T-helper 17 cell (primary cell): ENCODE data around the gene ANKRD27. TPM values are rescaled to one million over a fixed set of nuclear protein-coding genes. Genes with fewer than 3 reads are reported as not detected.

ENCODE experiments used
- ATAC-seq: fragments of 150-1000 bp; cut with Tn5 transposase; 2 replicates; pipeline ENCODE4 v1.10.0; 2021; ENCODE audit warnings: mild to moderate bottlenecking, moderate library complexity
- DNase-seq, 3 donors: peaks; one replicate each; pipeline versions ENCODE4 v3.0.0 to v3.0.0-alpha.2; 2020 to 2021
- H3K9me3 ChIP-seq: one replicate; pipeline ENCODE4 v1.7.0; 2013; ENCODE audit warnings: low read length, mild to moderate bottlenecking; ENCODE audit not compliant: control insufficient read depth, poor library complexity, severe bottlenecking
- H3K27ac Mint-ChIP-seq: one replicate; pipeline ENCODE4 v1.8.0; 2022; ENCODE audit warnings: mild to moderate bottlenecking, moderate library complexity, mixed read lengths
- H3K27me3 Mint-ChIP-seq: one replicate; pipeline ENCODE4 v1.8.0; 2022; ENCODE audit warnings: mixed read lengths
- H3K36me3 Mint-ChIP-seq: one replicate; pipeline ENCODE4 v1.8.0; 2022; ENCODE audit warnings: low read depth, mixed read lengths
- H3K4me1 Mint-ChIP-seq: one replicate; pipeline ENCODE4 v1.8.0; 2022; ENCODE audit warnings: mild to moderate bottlenecking, mixed read lengths
- H3K4me3 Mint-ChIP-seq: one replicate; pipeline ENCODE4 v1.8.0; 2022; ENCODE audit warnings: mild to moderate bottlenecking, moderate library complexity, mixed read lengths
- total RNA-seq, 4 donors: library from RNA in 2 of 4; stranded (reverse) in 2 of 4; gene quantifications; one replicate each; pipeline ENCODE4 v1.2.3 and lab custom pipeline; 2022 to 2026

The ANKRD27 gene
- total RNA-seq, 2 donors from 2014 or later: 33.9 to 35.8 TPM

DNA sequence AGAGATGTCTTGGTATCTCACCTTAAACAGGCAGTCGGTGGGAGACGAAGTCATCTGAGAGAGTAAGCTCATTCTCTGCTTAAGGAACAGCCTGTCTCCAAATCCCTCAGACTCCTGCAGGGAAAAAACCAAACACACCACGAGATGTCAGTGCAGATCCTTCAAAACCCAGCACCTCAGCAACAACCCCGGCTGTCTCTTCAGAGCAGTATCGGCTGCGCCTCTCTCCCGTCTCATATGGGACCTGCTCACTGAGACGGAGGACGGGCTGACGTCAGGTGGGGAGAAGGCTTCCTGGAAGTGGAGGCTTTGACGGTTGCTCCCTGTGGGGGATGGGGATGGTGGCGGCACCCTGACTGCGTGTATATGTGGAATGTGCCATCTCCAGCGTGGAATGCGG is 43.6 kb downstream of the ANKRD27 start:
- DNase-seq (no peak), ATAC-seq (no peak)
- no peak overlapping the region for H3K27ac Mint-ChIP-seq
- no peaks in the 10 kb centered on the region for H3K27me3 Mint-ChIP-seq
- H3K36me3 Mint-ChIP-seq: no peaks in the 10 kb centered on the region
- no peaks in the 10 kb centered on the region for H3K4me1 Mint-ChIP-seq
- H3K9me3 ChIP-seq: no peaks in the 10 kb centered on the region
- H3K4me3 Mint-ChIP-seq: no peak overlapping the region

DNA sequence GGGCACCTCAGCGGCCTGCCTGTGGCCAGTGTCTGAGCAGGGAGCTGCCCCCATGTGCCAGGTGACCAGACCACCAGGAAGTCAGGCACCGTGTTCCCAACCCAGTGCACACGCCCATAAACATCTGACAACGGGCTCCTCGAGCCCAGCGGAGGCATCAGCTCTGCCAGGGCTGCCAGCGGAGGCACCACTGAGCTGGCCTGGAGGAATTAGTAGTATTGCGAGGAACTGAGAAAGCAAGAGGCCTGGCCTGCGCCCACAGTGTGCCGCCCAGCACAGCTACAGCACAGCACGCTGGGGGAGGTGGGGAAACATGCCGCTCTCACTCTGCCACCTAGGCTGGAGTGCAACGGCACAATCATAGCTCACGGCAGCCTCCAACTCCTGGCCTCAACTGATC is 44.6 kb downstream of the ANKRD27 start:
- H3K4me3 Mint-ChIP-seq: no peak overlapping the region
- no peaks in the 10 kb centered on the region for H3K4me1 Mint-ChIP-seq
- no peaks in the 10 kb centered on the region for H3K27me3 Mint-ChIP-seq
- no peak for ATAC-seq
- H3K27ac Mint-ChIP-seq: no peak overlapping the region
- H3K36me3 Mint-ChIP-seq: no peaks in the 10 kb centered on the region
- H3K9me3 ChIP-seq: no peaks in the 10 kb centered on the region
- DNase-seq: no peak

DNA sequence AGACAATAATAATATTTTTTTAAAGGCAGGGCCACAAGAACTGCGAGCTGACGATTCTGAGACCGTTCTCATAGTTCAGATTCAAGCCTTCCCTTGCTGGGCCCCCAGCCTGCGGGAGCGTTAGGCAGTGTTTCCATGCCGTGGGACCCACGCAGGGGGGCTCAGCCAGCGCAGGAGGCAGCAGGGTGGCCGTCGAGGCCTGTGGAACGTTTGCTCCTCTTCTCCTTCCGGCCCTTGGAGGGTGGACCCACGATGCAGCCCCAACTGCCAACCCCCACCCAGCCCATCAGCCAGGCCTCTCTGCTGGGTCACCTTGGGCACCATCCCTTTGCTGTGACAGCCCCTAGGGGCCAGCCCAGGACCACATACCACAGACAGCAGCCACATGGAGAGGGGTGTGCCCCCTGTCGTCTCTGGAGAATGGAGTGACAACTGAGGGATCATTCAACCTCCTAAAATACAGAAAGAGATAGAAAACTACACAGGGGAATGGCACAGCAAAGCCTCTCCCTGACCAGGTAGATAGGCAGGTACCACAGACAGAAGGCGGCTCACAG is 47.2 kb downstream of the ANKRD27 start:
- Mint-ChIP-seq H3K36me3 (no peaks in the 10 kb centered on the region), H3K27ac (peak overlapping the region; percentile 14)

DNA sequence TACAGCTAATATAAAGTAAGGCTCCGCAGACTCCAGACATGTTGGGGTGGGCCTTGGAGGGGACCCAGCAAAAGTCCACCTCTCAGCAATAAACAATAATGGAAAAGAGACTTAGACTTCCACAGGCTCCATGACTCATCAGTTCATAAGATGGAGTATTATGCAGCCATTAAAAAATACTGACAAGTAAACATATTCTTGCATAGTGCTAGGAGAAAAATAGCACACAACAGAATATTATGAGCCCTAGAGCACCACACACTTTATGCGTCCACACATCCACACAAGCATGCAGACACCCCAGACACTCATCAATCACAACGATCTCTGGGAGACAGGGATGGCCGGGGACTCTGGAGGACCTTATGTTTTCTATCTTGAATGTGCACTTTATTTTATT is 48.0 kb downstream of the ANKRD27 start:
- Mint-ChIP-seq H3K27me3 (no peaks in the 10 kb centered on the region), H3K4me3 (no peak overlapping the region), H3K4me1 (no peaks in the 10 kb centered on the region), H3K36me3 (no peaks in the 10 kb centered on the region), H3K27ac (no peak overlapping the region)
- H3K9me3 ChIP-seq: no peaks in the 10 kb centered on the region
- no peak for DNase-seq
- ATAC-seq: no peak

More for the DNA sequence above, 47.2 kb downstream of the ANKRD27 start:
- Mint-ChIP-seq H3K4me3 (no peak overlapping the region), H3K4me1 (no peaks in the 10 kb centered on the region), H3K27me3 (no peaks in the 10 kb centered on the region)
- ATAC-seq (no peak), DNase-seq (no peak)
- no peaks in the 10 kb centered on the region for H3K9me3 ChIP-seq

GRCh38 chr19:32624410-32624809 is 50.6 kb downstream of the ANKRD27 start:
- ATAC-seq (no peak), DNase-seq (no peak)
- Mint-ChIP-seq H3K4me1 (peaks cover 3% of the 10 kb centered on the region), H3K27me3 (no peaks in the 10 kb centered on the region), H3K36me3 (peaks cover 5% of the 10 kb centered on the region), H3K27ac (no peak overlapping the region), H3K4me3 (no peak overlapping the region)
- H3K9me3 ChIP-seq: no peaks in the 10 kb centered on the region

DNA sequence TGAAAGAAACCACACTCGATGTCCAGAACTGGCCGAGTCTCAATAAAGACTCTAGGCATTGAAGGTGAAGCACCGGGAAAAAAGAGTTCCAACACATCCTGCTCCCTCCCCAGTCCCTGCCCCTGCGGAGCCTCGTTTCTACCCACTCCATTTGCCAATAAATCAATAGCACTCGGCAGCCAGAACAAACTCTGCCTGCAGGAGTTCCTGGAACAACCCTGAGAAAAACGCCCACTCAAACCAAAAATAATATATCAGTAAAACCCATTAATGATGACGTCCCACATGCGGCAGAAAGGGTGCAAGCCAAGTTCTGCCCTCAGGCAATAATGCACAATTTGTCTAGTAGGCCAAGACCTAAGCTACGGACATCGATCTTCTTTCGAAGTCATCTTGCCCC is 53.0 kb downstream of the ANKRD27 start:
- no peak overlapping the region for H3K4me3 Mint-ChIP-seq
- peaks cover 3% of the 10 kb centered on the region for H3K4me1 Mint-ChIP-seq
- no peak for ATAC-seq
- no peaks in the 10 kb centered on the region for H3K27me3 Mint-ChIP-seq
- peak overlapping the region; percentile 61 for H3K27ac Mint-ChIP-seq
- peaks cover 5% of the 10 kb centered on the region for H3K36me3 Mint-ChIP-seq
- H3K9me3 ChIP-seq: no peaks in the 10 kb centered on the region
- no peak for DNase-seq

DNA sequence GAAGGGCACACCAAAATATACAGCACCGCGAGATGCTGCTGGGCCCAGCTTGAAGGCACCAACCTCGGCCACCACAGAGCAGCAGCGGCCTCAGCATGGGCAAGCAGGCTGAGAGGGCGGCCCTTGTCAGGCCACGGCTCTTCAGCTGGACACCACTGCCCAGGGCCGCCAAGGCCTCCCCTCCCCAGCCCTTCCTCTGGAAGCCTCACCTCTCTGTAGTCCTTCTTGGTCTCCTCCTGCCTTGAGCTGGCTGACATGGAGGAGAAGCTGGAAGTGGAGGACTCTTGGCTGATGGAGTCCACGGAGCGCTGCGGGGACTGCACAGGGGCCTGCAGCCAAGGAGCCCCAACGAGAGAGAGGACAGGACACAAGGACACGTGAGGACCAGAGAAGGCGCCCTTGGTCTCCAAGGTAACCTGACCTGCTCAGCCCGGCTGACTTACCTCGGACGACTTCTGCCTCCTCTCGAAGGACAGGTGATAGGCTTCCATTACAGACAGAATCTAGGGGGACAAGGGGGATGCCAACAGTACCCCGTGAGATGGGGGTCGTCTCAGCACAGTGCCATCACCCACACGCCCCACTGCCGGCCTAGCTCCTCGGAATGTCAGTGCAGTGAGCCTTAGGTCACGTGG is 55.8 kb downstream of the ANKRD27 start:
- Mint-ChIP-seq H3K36me3 (peaks cover 5% of the 10 kb centered on the region), H3K27me3 (no peaks in the 10 kb centered on the region), H3K4me1 (peaks cover 3% of the 10 kb centered on the region), H3K4me3 (no peak overlapping the region), H3K27ac (no peak overlapping the region)
- no peaks in the 10 kb centered on the region for H3K9me3 ChIP-seq
- no peak for ATAC-seq
- DNase-seq: no peak

DNA sequence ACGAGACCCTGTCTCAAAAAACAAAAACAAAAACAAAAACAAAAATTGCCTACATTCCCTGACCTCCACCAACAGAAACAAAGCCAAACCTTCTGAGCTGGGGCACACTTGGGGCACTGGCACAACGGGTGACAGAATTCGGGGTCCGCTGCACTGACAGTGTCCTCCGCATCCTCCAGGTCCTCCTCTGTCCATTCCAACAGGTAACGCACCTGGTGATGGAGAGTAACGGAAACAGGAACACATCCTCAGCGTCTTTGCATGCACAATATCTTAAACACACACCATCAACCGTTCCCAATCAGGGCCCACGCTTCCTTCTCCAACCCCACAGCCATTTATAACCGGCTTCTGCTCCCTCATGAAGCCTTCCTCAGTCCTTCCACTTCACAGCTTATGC is 59.4 kb downstream of the ANKRD27 start:
- no peak for DNase-seq
- Mint-ChIP-seq H3K4me1 (peaks cover 4% of the 10 kb centered on the region), H3K4me3 (no peak overlapping the region), H3K27me3 (no peaks in the 10 kb centered on the region), H3K36me3 (peaks cover 6% of the 10 kb centered on the region), H3K27ac (no peak overlapping the region)
- no peaks in the 10 kb centered on the region for H3K9me3 ChIP-seq
- no peak for ATAC-seq

GRCh38 chr19:32614916-32615315 is 60.1 kb downstream of the ANKRD27 start:
- no peaks in the 10 kb centered on the region for H3K9me3 ChIP-seq
- no peak for ATAC-seq
- H3K27ac Mint-ChIP-seq: no peak overlapping the region
- no peaks in the 10 kb centered on the region for H3K27me3 Mint-ChIP-seq
- no peak overlapping the region for H3K4me3 Mint-ChIP-seq
- no peak for DNase-seq
- H3K4me1 Mint-ChIP-seq: peaks cover 4% of the 10 kb centered on the region
- peaks cover 6% of the 10 kb centered on the region for H3K36me3 Mint-ChIP-seq

- no peak overlapping the region for H3K4me3 Mint-ChIP-seq
- no peaks in the 10 kb centered on the region for H3K9me3 ChIP-seq
- ATAC-seq (no peak), DNase-seq (no peak)
- H3K36me3 Mint-ChIP-seq: peaks cover 6% of the 10 kb centered on the region
- H3K27ac Mint-ChIP-seq: no peak overlapping the region
- H3K4me1 Mint-ChIP-seq: peaks cover 4% of the 10 kb centered on the region
- no peaks in the 10 kb centered on the region for H3K27me3 Mint-ChIP-seq
These were observed 62.0 kb downstream of the ANKRD27 start for GRCh38 chr19:32613008-32613407.

DNA sequence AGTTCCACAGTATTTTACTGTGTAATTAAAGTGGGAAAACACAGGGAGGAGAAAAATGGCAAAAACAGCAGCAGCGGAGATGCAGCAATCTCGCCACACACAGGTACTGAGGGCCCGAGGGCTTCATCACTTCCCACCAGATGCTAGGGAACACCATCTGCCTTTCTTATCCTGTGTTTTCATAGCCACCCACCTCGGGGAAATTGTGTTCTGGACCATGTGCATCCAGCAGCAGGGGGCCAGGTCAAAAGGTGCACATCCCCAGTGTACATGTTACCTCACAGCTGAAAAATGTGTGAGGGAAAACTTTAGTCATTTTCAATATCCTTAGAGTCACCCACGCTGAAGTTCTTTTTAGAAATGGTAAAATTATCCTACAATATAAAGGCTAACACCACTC is 63.8 kb downstream of the ANKRD27 start:
- H3K9me3 ChIP-seq: no peaks in the 10 kb centered on the region
- H3K27ac Mint-ChIP-seq: no peak overlapping the region
- H3K4me3 Mint-ChIP-seq: no peak overlapping the region
- peaks cover 6% of the 10 kb centered on the region for H3K36me3 Mint-ChIP-seq
- no peak for ATAC-seq
- no peak for DNase-seq
- peaks cover 4% of the 10 kb centered on the region for H3K4me1 Mint-ChIP-seq
- no peaks in the 10 kb centered on the region for H3K27me3 Mint-ChIP-seq

DNA sequence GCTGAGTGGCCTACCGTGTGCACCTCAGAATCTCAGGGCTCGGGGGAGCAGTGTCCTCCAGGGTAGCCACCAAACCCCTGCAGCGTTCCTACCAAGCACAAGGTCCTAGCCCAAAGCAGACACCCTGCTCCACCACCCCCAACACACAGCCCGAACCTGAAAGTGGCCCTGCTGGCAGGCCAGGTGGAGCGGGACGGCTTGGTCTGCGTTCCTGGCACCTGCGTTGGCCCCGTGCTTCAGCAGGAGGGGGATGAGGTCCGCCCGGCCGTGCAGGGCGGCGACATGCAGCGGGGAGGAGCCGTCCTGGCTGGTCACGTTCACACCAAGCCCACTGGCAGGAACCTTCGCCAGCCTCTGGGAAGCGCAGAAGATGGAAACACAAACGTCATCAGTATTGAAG is 67.5 kb downstream of the ANKRD27 start:
- H3K9me3 ChIP-seq: no peaks in the 10 kb centered on the region
- Mint-ChIP-seq H3K27me3 (no peaks in the 10 kb centered on the region), H3K4me1 (peaks cover 4% of the 10 kb centered on the region), H3K36me3 (no peaks in the 10 kb centered on the region), H3K27ac (no peak overlapping the region), H3K4me3 (no peak overlapping the region)
- DNase-seq (no peak), ATAC-seq (no peak)

DNA sequence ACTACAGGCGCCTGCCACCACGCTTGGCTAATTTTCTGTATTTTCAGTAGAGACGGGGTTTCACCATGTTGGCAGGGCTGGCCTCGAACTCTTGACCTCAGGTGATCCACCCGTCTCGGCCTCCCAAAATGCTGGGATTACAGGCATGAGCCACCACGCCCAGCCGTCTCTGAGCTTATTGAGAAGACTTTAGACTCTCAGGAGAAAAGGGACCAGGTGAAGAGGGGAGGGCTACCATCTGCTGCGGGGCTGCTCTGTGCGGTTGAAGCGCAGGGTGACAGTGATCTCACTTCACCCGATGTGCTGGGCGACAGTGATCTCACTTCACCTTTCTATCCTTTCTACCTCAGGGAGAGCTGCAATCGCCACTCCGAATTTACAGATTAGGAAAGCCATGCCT is 68.7 kb downstream of the ANKRD27 start:
- no peaks in the 10 kb centered on the region for H3K36me3 Mint-ChIP-seq
- H3K27me3 Mint-ChIP-seq: no peaks in the 10 kb centered on the region
- H3K27ac Mint-ChIP-seq: no peak overlapping the region
- ATAC-seq: no peak
- no peaks in the 10 kb centered on the region for H3K4me1 Mint-ChIP-seq
- H3K9me3 ChIP-seq: no peaks in the 10 kb centered on the region
- H3K4me3 Mint-ChIP-seq: no peak overlapping the region
- DNase-seq: no peak

DNA sequence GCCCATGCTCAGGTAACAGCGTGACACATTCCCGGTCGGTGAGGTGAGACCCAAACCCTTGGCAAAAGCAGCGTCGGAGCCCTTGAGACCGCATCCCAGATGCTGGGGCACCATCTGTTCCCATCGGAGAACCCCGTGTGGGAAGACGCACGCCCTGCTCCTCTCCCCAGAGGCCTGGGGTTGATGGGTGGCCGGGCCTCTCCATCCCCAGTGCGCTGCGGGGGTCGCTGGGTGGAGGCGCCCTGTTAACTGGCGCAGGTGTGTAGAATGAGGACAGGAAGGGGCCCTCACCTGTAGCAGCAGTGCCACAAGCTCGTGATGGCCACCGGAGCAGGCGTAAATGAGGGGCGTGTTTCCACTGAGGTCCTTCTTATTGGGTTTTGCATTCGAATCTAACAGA is 69.4 kb downstream of the ANKRD27 start:
- no peaks in the 10 kb centered on the region for H3K27me3 Mint-ChIP-seq
- H3K4me3 Mint-ChIP-seq: no peak overlapping the region
- no peaks in the 10 kb centered on the region for H3K4me1 Mint-ChIP-seq
- H3K36me3 Mint-ChIP-seq: no peaks in the 10 kb centered on the region
- no peaks in the 10 kb centered on the region for H3K9me3 ChIP-seq
- peak overlapping the region; percentile 14 for H3K27ac Mint-ChIP-seq
- DNase-seq (no peak), ATAC-seq (no peak)
